SK-N-MC (cell line): Measurements from ENCODE around the gene SMARCC1.

ENCODE experiments used
- EZH2 ChIP-seq: fragments of 200-600 bp; sonication (generic); IDR thresholded peaks from one replicate; pipeline ENCODE4 v1.6.1; 2017; ENCODE audit warnings: antibody characterized with exemption
- FOXP2 ChIP-seq: optimal IDR thresholded peaks from 2 replicates; pipeline ENCODE3; 2011; ENCODE audit warnings: mild to moderate bottlenecking, moderate library complexity; ENCODE audit not compliant: insufficient read depth; ENCODE audit errors: extremely low read length, control extremely low read depth
- POLR2AphosphoS5 ChIP-seq: IDR thresholded peaks from 2 replicates; pipeline ENCODE4 v1.6.1; 2012; ENCODE audit warnings: mild to moderate bottlenecking, low read depth, low read length, borderline replicate concordance

DNA sequence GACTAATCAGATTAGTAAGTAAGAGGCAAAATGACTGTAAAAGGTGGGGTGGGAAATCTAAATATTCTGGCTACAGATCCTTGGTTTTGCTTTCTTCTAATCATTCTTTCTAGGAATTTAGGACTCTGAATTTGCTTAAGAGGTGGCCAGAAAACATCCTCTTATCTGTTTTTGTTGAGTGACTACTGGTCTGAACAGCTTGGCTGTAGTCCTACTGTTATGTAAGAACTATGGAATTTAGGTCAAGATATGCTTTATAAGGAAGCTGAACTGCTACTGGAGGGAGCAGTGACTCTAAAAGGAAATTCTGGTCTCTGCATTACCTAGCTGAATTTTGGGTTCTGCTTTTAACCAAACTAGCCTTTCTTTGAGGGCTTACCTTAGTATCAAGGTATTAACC, 169.5 kb downstream of the SMARCC1 start:
- TF ChIP-seq EZH2 (no peak), POLR2AphosphoS5 (no peak), FOXP2 (no peak)
